GM23338 (cell line): ENCODE data around the gene LCP2. TPM values are rescaled to one million over a fixed set of nuclear protein-coding genes. Genes with fewer than 3 reads are reported as not detected.

Source experiments
- ATAC-seq: fragments of 200-7000 bp; cut with Tn5 transposase; 3 replicates; pipeline ENCODE4 v1.9.1; 2020
- DNase-seq: peaks from one replicate; pipeline ENCODE4 v3.0.0-alpha.2; 2015; ENCODE audit warnings: low spot score
- H2AFZ ChIP-seq: fragments of 200-600 bp; sonication (generic); 2 replicates; pipeline ENCODE4 v1.8.0; 2016; ENCODE audit warnings: antibody characterized with exemption, mild to moderate bottlenecking, moderate library complexity
- H3F3A ChIP-seq: fragments of 200-600 bp; sonication (generic); replicated peaks from 2 replicates; pipeline ENCODE4 v1.8.0; 2017; ENCODE audit warnings: antibody characterized with exemption, mixed run types, low read depth
- H3K27ac ChIP-seq: fragments of 200-600 bp; sonication (generic); 2 replicates; pipeline ENCODE4 v1.6.1; 2016; ENCODE audit warnings: low read depth
- H3K27me3 ChIP-seq: fragments of 200-600 bp; sonication (generic); 2 replicates; pipeline ENCODE4 v1.8.0; 2016; ENCODE audit warnings: mild to moderate bottlenecking, mixed run types, moderate library complexity; ENCODE audit not compliant: insufficient read depth
- H3K36me3 ChIP-seq: fragments of 200-600 bp; sonication (generic); 2 replicates; pipeline ENCODE4 v1.8.0; 2016; ENCODE audit warnings: mild to moderate bottlenecking; ENCODE audit not compliant: insufficient read depth
- H3K4me1 ChIP-seq: fragments of 200-600 bp; sonication (generic); 2 replicates; pipeline ENCODE4 v1.8.0; 2016; ENCODE audit warnings: mild to moderate bottlenecking, moderate library complexity; ENCODE audit not compliant: insufficient read depth
- H3K4me2 ChIP-seq: fragments of 200-600 bp; sonication (generic); 2 replicates; pipeline ENCODE4 v1.7.1; 2017; ENCODE audit warnings: mixed run types
- H3K4me3 ChIP-seq: fragments of 200-600 bp; sonication (generic); 2 replicates; pipeline ENCODE4 v1.6.1; 2016; ENCODE audit warnings: mixed run types
- H3K79me2 ChIP-seq: fragments of 200-600 bp; sonication (generic); replicated peaks from 2 replicates; pipeline ENCODE4 v1.8.0; 2017; ENCODE audit warnings: mild to moderate bottlenecking; ENCODE audit not compliant: insufficient read depth
- H3K9me2 ChIP-seq: fragments of 200-600 bp; sonication (generic); 2 replicates; pipeline ENCODE4 v1.8.0; 2017; ENCODE audit not compliant: insufficient read depth
- H4K20me1 ChIP-seq: fragments of 200-600 bp; sonication (generic); replicated peaks from 2 replicates; pipeline ENCODE4 v1.8.0; 2017; ENCODE audit warnings: mild to moderate bottlenecking; ENCODE audit not compliant: insufficient read depth
- H3K27ac Mint-ChIP-seq: 2 replicates; pipeline ENCODE4 v1.8.0; 2020; ENCODE audit warnings: inconsistent platforms, mild to moderate bottlenecking, moderate library complexity, mixed read lengths
- H3K27me3 Mint-ChIP-seq: 3 replicates; pipeline ENCODE4 v1.8.0; 2022; ENCODE audit warnings: low read depth, mild to moderate bottlenecking, moderate library complexity, mixed read lengths, inconsistent platforms; ENCODE audit not compliant: insufficient read depth, poor library complexity
- H3K36me3 Mint-ChIP-seq: 3 replicates; pipeline ENCODE4 v1.8.0; 2021; ENCODE audit warnings: low read depth, mild to moderate bottlenecking, inconsistent platforms, moderate library complexity, mixed read lengths
- H3K4me1 Mint-ChIP-seq: 3 replicates; pipeline ENCODE4 v1.8.0; 2020; ENCODE audit warnings: mild to moderate bottlenecking, inconsistent platforms, mixed read lengths
- H3K4me3 Mint-ChIP-seq: 3 replicates; pipeline ENCODE4 v1.8.0; 2021; ENCODE audit warnings: moderate library complexity, mild to moderate bottlenecking, inconsistent platforms, mixed read lengths
- H3K9me3 Mint-ChIP-seq: 3 replicates; pipeline ENCODE4 v1.8.0; 2020; ENCODE audit warnings: moderate library complexity, mild to moderate bottlenecking, inconsistent platforms, mixed read lengths
- CREB1 ChIP-seq: fragments of 250-450 bp; sonication (Bioruptor Pico); IDR thresholded peaks from 2 replicates; pipeline ENCODE4 v1.5.0; 2020; ENCODE audit warnings: low read depth, mild to moderate bottlenecking, moderate library complexity
- EZH2 ChIP-seq: fragments of 200-600 bp; sonication (generic); IDR thresholded peaks from one replicate; pipeline ENCODE4 v1.8.0; 2017; ENCODE audit warnings: antibody characterized with exemption, mild to moderate bottlenecking, low read depth; ENCODE audit not compliant: unreplicated experiment
- NANOG ChIP-seq: IDR thresholded peaks from 2 replicates; pipeline ENCODE4 v1.6.1; 2016; ENCODE audit warnings: antibody characterized with exemption, borderline replicate concordance
- STAT1 ChIP-seq: IDR thresholded peaks from one replicate; pipeline ENCODE4 v1.6.1; 2016; ENCODE audit warnings: antibody characterized with exemption; ENCODE audit not compliant: unreplicated experiment
- ZNF331 ChIP-seq: fragments of 250-450 bp; sonication (Bioruptor Pico); IDR thresholded peaks from 2 replicates; pipeline ENCODE4 v1.5.0; 2020; ENCODE audit warnings: low read depth, mild to moderate bottlenecking, moderate library complexity
- polyA plus RNA-seq: library from polyadenylated mRNA; unstranded; fragments of >200 nt; fragmentation: Nextera tagmentation; extraction: Ambion mirVana; gene quantifications from 2 replicates; pipeline ENCODE4 v1.2.1, GENCODE V29; 2016
- total RNA-seq: library from RNA; depleted of rRNA; stranded (reverse); fragments of >200 nt; shearing (Covaris generic); gene quantifications from 2 replicates; pipeline ENCODE4 v1.2.3, GENCODE V29; 2014
- TF ChIP-seq, protein P1 (sequence below): IDR thresholded peaks from 2 replicates; pipeline ENCODE4 v1.6.1; 2016; ENCODE audit warnings: antibody characterized with exemption
- TF ChIP-seq, protein P2 (sequence below), 2 experiments: fragments of 200-600 bp in 1 of 2; sonication (generic) in 1 of 2; conservative IDR thresholded peaks; 2 replicates each; pipeline versions ENCODE4 v1.5.1 to v1.6.1; 2016 to 2017; ENCODE audit warnings: antibody characterized with exemption in 2 of 2, low read depth in 2 of 2, mild to moderate bottlenecking in 2 of 2, moderate library complexity in 1 of 2
- TF ChIP-seq, protein P3 (sequence below): IDR thresholded peaks from one replicate; pipeline ENCODE4 v1.6.1; 2018; ENCODE audit warnings: antibody characterized with exemption; ENCODE audit not compliant: unreplicated experiment

LCP2 gene
- total and polyA plus RNA-seq, 2 experiments from 2014 or later, result 0.26 to 0.38 TPM

DNA sequence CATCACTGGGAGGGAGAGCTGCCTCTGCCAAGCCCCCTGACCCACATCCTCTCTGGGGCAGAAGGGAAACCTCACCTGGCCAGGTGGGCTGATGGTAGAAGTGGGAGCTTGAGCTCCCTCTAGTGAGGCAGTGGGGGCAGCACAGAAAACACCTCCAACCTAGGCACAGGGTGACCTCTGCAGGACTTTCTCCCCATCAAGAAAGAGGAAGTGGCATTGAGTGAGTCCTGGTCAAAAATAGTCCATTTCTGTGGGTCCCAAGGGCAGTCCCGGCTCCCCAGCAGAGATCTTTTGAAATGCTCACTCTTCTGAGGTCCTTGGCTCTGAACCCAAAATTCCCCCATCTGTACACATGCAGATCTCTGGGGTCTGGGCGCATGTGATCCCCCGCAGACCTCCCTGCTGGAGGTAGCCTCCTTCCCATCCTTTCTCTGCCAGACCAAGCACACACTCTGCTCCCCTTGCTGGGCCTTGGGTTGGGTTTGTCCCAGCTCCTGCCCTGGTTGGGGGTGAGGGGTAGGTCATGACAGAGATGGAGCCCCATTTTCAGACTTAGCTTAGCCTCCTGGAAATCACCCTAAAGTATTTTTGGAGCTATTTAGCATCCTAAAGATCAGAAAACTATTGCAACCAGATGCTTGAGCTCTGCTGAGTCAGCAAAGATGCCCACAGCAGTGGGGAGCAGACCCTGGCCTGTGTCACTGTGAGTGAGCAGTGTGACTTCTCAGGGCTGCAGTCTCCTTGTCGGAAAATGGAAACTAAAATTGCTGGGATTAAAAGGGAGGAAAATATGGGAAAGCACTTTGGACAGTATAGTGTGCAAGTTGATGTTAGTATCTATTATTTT is 41.6 kb upstream of the LCP2 start:
- no peak overlapping the region for H3K4me3 ChIP-seq
- no peaks in the 10 kb centered on the region for H3K9me2 ChIP-seq
- H3K4me1 ChIP-seq, result peaks cover 27% of the 10 kb centered on the region
- H3K9me3 Mint-ChIP-seq, result peaks cover 31% of the 10 kb centered on the region
- no peaks in the 10 kb centered on the region for H4K20me1 ChIP-seq
- H3K27me3 ChIP-seq, result no peaks in the 10 kb centered on the region
- H3K79me2 ChIP-seq, result no peaks in the 10 kb centered on the region
- H3K27ac ChIP-seq, result no peak overlapping the region
- H3K27ac Mint-ChIP-seq, result peak overlapping the region; percentile 56; the same call in 1 of the 2 replicates
- peaks cover 4% of the 10 kb centered on the region for H3K27me3 Mint-ChIP-seq
- ATAC-seq (peak; percentile 86), DNase-seq (peak; percentile 65)
- peak overlapping the region; percentile 59; the same call in 1 of the 2 replicates for H2AFZ ChIP-seq
- TF ChIP-seq, protein P1, sequence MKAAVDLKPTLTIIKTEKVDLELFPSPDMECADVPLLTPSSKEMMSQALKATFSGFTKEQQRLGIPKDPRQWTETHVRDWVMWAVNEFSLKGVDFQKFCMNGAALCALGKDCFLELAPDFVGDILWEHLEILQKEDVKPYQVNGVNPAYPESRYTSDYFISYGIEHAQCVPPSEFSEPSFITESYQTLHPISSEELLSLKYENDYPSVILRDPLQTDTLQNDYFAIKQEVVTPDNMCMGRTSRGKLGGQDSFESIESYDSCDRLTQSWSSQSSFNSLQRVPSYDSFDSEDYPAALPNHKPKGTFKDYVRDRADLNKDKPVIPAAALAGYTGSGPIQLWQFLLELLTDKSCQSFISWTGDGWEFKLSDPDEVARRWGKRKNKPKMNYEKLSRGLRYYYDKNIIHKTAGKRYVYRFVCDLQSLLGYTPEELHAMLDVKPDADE, result no peak
- TF ChIP-seq, protein P2, sequence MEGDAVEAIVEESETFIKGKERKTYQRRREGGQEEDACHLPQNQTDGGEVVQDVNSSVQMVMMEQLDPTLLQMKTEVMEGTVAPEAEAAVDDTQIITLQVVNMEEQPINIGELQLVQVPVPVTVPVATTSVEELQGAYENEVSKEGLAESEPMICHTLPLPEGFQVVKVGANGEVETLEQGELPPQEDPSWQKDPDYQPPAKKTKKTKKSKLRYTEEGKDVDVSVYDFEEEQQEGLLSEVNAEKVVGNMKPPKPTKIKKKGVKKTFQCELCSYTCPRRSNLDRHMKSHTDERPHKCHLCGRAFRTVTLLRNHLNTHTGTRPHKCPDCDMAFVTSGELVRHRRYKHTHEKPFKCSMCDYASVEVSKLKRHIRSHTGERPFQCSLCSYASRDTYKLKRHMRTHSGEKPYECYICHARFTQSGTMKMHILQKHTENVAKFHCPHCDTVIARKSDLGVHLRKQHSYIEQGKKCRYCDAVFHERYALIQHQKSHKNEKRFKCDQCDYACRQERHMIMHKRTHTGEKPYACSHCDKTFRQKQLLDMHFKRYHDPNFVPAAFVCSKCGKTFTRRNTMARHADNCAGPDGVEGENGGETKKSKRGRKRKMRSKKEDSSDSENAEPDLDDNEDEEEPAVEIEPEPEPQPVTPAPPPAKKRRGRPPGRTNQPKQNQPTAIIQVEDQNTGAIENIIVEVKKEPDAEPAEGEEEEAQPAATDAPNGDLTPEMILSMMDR (conservative IDR thresholded peaks at IDR 0.05; ENCODE audit: low read depth in 2 of 2), result peak; percentile 77 to 100
- no peak overlapping the region for H3K4me3 Mint-ChIP-seq
- H3K36me3 ChIP-seq, result no peaks in the 10 kb centered on the region; the same call in 1 of the 2 replicates
- peaks cover 36% of the 10 kb centered on the region for H3K4me1 Mint-ChIP-seq
- H3K36me3 Mint-ChIP-seq, result peaks cover 16% of the 10 kb centered on the region; the same call in 2 of the 3 replicates
- no peak overlapping the region for H3K4me2 ChIP-seq
- H3F3A ChIP-seq, result no peaks in the 10 kb centered on the region

DNA sequence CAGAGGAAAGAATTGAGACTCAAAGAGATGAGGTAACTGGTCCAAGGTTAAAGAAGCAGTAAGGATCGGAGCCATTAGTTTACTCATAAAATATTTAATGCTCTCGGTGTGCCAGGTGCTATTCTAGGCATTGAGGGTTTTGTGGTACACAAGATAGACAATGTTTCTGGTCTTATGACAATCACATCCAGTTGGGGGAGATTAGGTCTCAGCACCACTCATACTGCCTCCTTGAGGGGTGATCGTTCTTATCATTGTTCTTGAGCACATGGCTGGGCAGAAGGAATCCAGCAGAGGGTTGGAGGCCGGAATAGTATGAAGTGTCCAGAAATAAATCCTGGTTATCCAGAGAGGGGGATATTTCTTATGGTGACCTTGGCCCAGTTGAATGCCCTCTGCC is 40.7 kb upstream of the LCP2 start:
- no peak overlapping the region for H3K27ac Mint-ChIP-seq
- Histone ChIP-seq H3K27ac (no peak overlapping the region), H3K9me2 (no peaks in the 10 kb centered on the region), H3F3A (no peaks in the 10 kb centered on the region), H2AFZ (no peak overlapping the region), H3K36me3 (no peaks in the 10 kb centered on the region; the same call in 1 of the 2 replicates), H4K20me1 (no peaks in the 10 kb centered on the region), H3K4me1 (peaks cover 34% of the 10 kb centered on the region), H3K4me3 (no peak overlapping the region), H3K79me2 (no peaks in the 10 kb centered on the region), H3K27me3 (no peaks in the 10 kb centered on the region), H3K4me2 (no peak overlapping the region)
- H3K27me3 Mint-ChIP-seq, result peaks cover 5% of the 10 kb centered on the region
- peaks cover 45% of the 10 kb centered on the region for H3K4me1 Mint-ChIP-seq
- peaks cover 25% of the 10 kb centered on the region for H3K9me3 Mint-ChIP-seq
- peaks cover 13% of the 10 kb centered on the region; the same call in 2 of the 3 replicates for H3K36me3 Mint-ChIP-seq
- DNase-seq (no peak), ATAC-seq (no peak)
- no peak overlapping the region for H3K4me3 Mint-ChIP-seq
- TF ChIP-seq, protein P3, sequence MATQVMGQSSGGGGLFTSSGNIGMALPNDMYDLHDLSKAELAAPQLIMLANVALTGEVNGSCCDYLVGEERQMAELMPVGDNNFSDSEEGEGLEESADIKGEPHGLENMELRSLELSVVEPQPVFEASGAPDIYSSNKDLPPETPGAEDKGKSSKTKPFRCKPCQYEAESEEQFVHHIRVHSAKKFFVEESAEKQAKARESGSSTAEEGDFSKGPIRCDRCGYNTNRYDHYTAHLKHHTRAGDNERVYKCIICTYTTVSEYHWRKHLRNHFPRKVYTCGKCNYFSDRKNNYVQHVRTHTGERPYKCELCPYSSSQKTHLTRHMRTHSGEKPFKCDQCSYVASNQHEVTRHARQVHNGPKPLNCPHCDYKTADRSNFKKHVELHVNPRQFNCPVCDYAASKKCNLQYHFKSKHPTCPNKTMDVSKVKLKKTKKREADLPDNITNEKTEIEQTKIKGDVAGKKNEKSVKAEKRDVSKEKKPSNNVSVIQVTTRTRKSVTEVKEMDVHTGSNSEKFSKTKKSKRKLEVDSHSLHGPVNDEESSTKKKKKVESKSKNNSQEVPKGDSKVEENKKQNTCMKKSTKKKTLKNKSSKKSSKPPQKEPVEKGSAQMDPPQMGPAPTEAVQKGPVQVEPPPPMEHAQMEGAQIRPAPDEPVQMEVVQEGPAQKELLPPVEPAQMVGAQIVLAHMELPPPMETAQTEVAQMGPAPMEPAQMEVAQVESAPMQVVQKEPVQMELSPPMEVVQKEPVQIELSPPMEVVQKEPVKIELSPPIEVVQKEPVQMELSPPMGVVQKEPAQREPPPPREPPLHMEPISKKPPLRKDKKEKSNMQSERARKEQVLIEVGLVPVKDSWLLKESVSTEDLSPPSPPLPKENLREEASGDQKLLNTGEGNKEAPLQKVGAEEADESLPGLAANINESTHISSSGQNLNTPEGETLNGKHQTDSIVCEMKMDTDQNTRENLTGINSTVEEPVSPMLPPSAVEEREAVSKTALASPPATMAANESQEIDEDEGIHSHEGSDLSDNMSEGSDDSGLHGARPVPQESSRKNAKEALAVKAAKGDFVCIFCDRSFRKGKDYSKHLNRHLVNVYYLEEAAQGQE, result no peak
- TF ChIP-seq EZH2 (no peak), STAT1 (no peak), NANOG (no peak), ZNF331 (CRISPR knock-in tag) (no peak), CREB1 (CRISPR knock-in tag) (no peak)
- TF ChIP-seq, protein P2 (conservative IDR thresholded peaks at IDR 0.05; ENCODE audit: low read depth in 2 of 2), result no peak
